HEK293 (cell line): ENCODE measurements around the gene ZBTB24.

Experiments
- GLI2 ChIP-seq: fragments of 450-650 bp; formaldehyde crosslinking; IDR thresholded peaks from 2 replicates; pipeline ENCODE4; 2017; ENCODE audit warnings: missing biosample characterization, missing genetic modification characterization, low read depth, borderline replicate concordance
- GLIS1 ChIP-seq: fragments of 450-650 bp; formaldehyde crosslinking; IDR thresholded peaks from 2 replicates; pipeline ENCODE4 v1.5.1; 2016; ENCODE audit warnings: missing biosample characterization, missing genetic modification characterization
- GLIS2 ChIP-seq: fragments of 450-650 bp; formaldehyde crosslinking; IDR thresholded peaks from 2 replicates; pipeline ENCODE4 v1.5.1; 2016; ENCODE audit warnings: missing biosample characterization, missing genetic modification characterization
- HIC1 ChIP-seq: fragments of 450-650 bp; formaldehyde crosslinking; IDR thresholded peaks from 2 replicates; pipeline ENCODE4 v1.5.1; 2016; ENCODE audit warnings: missing biosample characterization, missing genetic modification characterization
- KLF9 ChIP-seq: fragments of 450-650 bp; formaldehyde crosslinking; IDR thresholded peaks from 2 replicates; pipeline ENCODE4 v1.5.1; 2016; ENCODE audit warnings: missing biosample characterization, missing genetic modification characterization, low read depth
- RBAK ChIP-seq: fragments of 450-650 bp; formaldehyde crosslinking; IDR thresholded peaks from 2 replicates; pipeline ENCODE4 v1.5.1; 2016; ENCODE audit warnings: missing biosample characterization, missing genetic modification characterization
- SP2 ChIP-seq: fragments of 450-650 bp; formaldehyde crosslinking; IDR thresholded peaks from 2 replicates; pipeline ENCODE4 v1.5.1; 2016; ENCODE audit warnings: missing biosample characterization, missing genetic modification characterization
- SP3 ChIP-seq: fragments of 450-650 bp; formaldehyde crosslinking; IDR thresholded peaks from 2 replicates; pipeline ENCODE4 v1.5.1; 2016; ENCODE audit warnings: missing biosample characterization, missing genetic modification characterization
- TCF7L2 ChIP-seq: IDR thresholded peaks from 2 replicates; pipeline ENCODE4 v1.6.1; 2011; ENCODE audit warnings: low read depth, mild to moderate bottlenecking, inconsistent platforms, low read length, moderate library complexity, borderline replicate concordance
- TSHZ1 ChIP-seq: fragments of 450-650 bp; formaldehyde crosslinking; IDR thresholded peaks from 2 replicates; pipeline ENCODE4 v1.5.1; 2016; ENCODE audit warnings: missing biosample characterization, missing genetic modification characterization, borderline replicate concordance
- ZBTB10 ChIP-seq: fragments of 450-650 bp; formaldehyde crosslinking; IDR thresholded peaks from 2 replicates; pipeline ENCODE4 v1.5.1; 2016; ENCODE audit warnings: missing biosample characterization, missing genetic modification characterization
- ZBTB8A ChIP-seq: fragments of 450-650 bp; formaldehyde crosslinking; IDR thresholded peaks from 2 replicates; pipeline ENCODE4 v1.5.1; 2016; ENCODE audit warnings: missing biosample characterization, missing genetic modification characterization
- ZEB2 ChIP-seq: fragments of 450-650 bp; formaldehyde crosslinking; IDR thresholded peaks from 2 replicates; pipeline ENCODE4 v1.5.1; 2016; ENCODE audit warnings: missing biosample characterization, missing genetic modification characterization
- ZFP69B ChIP-seq: fragments of 450-650 bp; formaldehyde crosslinking; IDR thresholded peaks from 2 replicates; pipeline ENCODE4 v1.5.1; 2016; ENCODE audit warnings: missing biosample characterization, missing genetic modification characterization
- ZIC2 ChIP-seq: fragments of 450-650 bp; formaldehyde crosslinking; IDR thresholded peaks from 2 replicates; pipeline ENCODE4 v1.5.1; 2016; ENCODE audit warnings: missing biosample characterization, missing genetic modification characterization
- ZNF292 ChIP-seq: fragments of 450-650 bp; formaldehyde crosslinking; IDR thresholded peaks from 2 replicates; pipeline ENCODE4 v1.5.1; 2016; ENCODE audit warnings: low read depth, missing biosample characterization, missing genetic modification characterization, borderline replicate concordance
- ZNF335 ChIP-seq: fragments of 450-650 bp; formaldehyde crosslinking; conservative IDR thresholded peaks from 2 replicates; pipeline ENCODE4 v1.5.1; 2016; ENCODE audit warnings: missing biosample characterization, missing genetic modification characterization
- ZNF529 ChIP-seq: fragments of 450-650 bp; formaldehyde crosslinking; IDR thresholded peaks from 2 replicates; pipeline ENCODE4 v1.5.1; 2017; ENCODE audit warnings: missing genetic modification characterization, missing biosample characterization; ENCODE audit not compliant: insufficient replicate concordance
- ZNF561 ChIP-seq: fragments of 450-650 bp; IDR thresholded peaks from 2 replicates; pipeline ENCODE4 v1.5.1; 2018; ENCODE audit warnings: missing biosample characterization, missing genetic modification characterization, borderline replicate concordance
- ZNF76 ChIP-seq: fragments of 450-650 bp; formaldehyde crosslinking; IDR thresholded peaks from 2 replicates; pipeline ENCODE4; 2016; ENCODE audit warnings: low read depth, missing biosample characterization, missing genetic modification characterization, borderline replicate concordance
- ZNF843 ChIP-seq: fragments of 450-650 bp; formaldehyde crosslinking; IDR thresholded peaks from 2 replicates; pipeline ENCODE4 v1.5.1; 2016; ENCODE audit warnings: missing biosample characterization, missing genetic modification characterization
- TF ChIP-seq, protein P1 (sequence below): fragments of 450-650 bp; formaldehyde crosslinking; IDR thresholded peaks from 2 replicates; pipeline ENCODE4 v1.5.1; 2016; ENCODE audit warnings: missing biosample characterization, missing genetic modification characterization
- TF ChIP-seq, protein P2 (sequence below): fragments of 450-650 bp; formaldehyde crosslinking; optimal IDR thresholded peaks from 2 replicates; pipeline ENCODE3; 2016; ENCODE audit warnings: missing biosample characterization, mild to moderate bottlenecking, missing genetic modification characterization
- TF ChIP-seq, protein P3 (sequence below): fragments of 450-650 bp; formaldehyde crosslinking; IDR thresholded peaks from 2 replicates; pipeline ENCODE4 v1.5.1; 2017; ENCODE audit warnings: missing biosample characterization, missing genetic modification characterization
- TF ChIP-seq, protein P4 (sequence below): sonication (generic); formaldehyde crosslinking; IDR thresholded peaks from 2 replicates; pipeline ENCODE4 v1.8.1; 2022; ENCODE audit warnings: mild to moderate bottlenecking, moderate library complexity, missing genetic modification reagents

The ZBTB24 gene

GRCh38 chr6:109456111-109456583 is 26.9 kb downstream of the ZBTB24 start (continued):
- TF ChIP-seq, protein P1, sequence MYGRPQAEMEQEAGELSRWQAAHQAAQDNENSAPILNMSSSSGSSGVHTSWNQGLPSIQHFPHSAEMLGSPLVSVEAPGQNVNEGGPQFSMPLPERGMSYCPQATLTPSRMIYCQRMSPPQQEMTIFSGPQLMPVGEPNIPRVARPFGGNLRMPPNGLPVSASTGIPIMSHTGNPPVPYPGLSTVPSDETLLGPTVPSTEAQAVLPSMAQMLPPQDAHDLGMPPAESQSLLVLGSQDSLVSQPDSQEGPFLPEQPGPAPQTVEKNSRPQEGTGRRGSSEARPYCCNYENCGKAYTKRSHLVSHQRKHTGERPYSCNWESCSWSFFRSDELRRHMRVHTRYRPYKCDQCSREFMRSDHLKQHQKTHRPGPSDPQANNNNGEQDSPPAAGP (tag by site-specific recombination) = 0 out of 2 replicates have a peak, but pooled peaks have one; percentile 46
- TF ChIP-seq SP3 (tag by site-specific recombination) = peak; percentile 6
- peak; percentile 30; the same call in 1 of the 2 replicates for TF ChIP-seq GLIS1 (tag by site-specific recombination)
- TF ChIP-seq, protein P2, sequence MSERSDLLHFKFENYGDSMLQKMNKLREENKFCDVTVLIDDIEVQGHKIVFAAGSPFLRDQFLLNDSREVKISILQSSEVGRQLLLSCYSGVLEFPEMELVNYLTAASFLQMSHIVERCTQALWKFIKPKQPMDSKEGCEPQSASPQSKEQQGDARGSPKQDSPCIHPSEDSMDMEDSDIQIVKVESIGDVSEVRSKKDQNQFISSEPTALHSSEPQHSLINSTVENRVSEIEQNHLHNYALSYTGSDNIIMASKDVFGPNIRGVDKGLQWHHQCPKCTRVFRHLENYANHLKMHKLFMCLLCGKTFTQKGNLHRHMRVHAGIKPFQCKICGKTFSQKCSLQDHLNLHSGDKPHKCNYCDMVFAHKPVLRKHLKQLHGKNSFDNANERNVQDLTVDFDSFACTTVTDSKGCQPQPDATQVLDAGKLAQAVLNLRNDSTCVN (tag by site-specific recombination) = peak; percentile 33
- TF ChIP-seq KLF9 (tag by site-specific recombination) = peak; percentile 53
- TF ChIP-seq RBAK (tag by site-specific recombination) = no peak
- TF ChIP-seq SP2 = 0 out of 2 replicates have a peak, but pooled peaks have one; percentile 13
- no peak for TF ChIP-seq ZNF292 (tag by site-specific recombination)
- peak; percentile 86 for TF ChIP-seq GLIS2 (tag by site-specific recombination)
- peak; percentile 4; the same call in 1 of the 2 replicates for TF ChIP-seq ZNF561
- 0 out of 2 replicates have a peak, but pooled peaks have one; percentile 50 for TF ChIP-seq ZNF843 (tag by site-specific recombination)
- TF ChIP-seq, protein P3, sequence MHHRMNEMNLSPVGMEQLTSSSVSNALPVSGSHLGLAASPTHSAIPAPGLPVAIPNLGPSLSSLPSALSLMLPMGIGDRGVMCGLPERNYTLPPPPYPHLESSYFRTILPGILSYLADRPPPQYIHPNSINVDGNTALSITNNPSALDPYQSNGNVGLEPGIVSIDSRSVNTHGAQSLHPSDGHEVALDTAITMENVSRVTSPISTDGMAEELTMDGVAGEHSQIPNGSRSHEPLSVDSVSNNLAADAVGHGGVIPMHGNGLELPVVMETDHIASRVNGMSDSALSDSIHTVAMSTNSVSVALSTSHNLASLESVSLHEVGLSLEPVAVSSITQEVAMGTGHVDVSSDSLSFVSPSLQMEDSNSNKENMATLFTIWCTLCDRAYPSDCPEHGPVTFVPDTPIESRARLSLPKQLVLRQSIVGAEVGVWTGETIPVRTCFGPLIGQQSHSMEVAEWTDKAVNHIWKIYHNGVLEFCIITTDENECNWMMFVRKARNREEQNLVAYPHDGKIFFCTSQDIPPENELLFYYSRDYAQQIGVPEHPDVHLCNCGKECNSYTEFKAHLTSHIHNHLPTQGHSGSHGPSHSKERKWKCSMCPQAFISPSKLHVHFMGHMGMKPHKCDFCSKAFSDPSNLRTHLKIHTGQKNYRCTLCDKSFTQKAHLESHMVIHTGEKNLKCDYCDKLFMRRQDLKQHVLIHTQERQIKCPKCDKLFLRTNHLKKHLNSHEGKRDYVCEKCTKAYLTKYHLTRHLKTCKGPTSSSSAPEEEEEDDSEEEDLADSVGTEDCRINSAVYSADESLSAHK (tag by site-specific recombination) = 0 out of 2 replicates have a peak, but pooled peaks have one; percentile 17
- TF ChIP-seq HIC1 = peak; percentile 55
- peak; percentile 15; the same call in 1 of the 2 replicates for TF ChIP-seq ZBTB10 (tag by site-specific recombination)
- TF ChIP-seq TSHZ1 (tag by site-specific recombination) = no peak
- TF ChIP-seq GLI2 = no peak
- no peak for TF ChIP-seq ZNF529 (tag by site-specific recombination)
- TF ChIP-seq, protein P4, sequence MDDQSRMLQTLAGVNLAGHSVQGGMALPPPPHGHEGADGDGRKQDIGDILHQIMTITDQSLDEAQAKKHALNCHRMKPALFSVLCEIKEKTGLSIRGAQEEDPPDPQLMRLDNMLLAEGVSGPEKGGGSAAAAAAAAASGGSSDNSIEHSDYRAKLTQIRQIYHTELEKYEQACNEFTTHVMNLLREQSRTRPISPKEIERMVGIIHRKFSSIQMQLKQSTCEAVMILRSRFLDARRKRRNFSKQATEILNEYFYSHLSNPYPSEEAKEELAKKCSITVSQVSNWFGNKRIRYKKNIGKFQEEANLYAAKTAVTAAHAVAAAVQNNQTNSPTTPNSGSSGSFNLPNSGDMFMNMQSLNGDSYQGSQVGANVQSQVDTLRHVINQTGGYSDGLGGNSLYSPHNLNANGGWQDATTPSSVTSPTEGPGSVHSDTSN = 0 out of 2 replicates have a peak, but pooled peaks have one; percentile 41
- peak; percentile 43; the same call in 1 of the 2 replicates for TF ChIP-seq ZNF335 (tag by site-specific recombination)
- no peak for TF ChIP-seq TCF7L2
- no peak for TF ChIP-seq ZFP69B (tag by site-specific recombination)
- TF ChIP-seq ZBTB8A = peak; percentile 66
- 0 out of 2 replicates have a peak, but pooled peaks have one; percentile 42 for TF ChIP-seq ZNF76 (tag by site-specific recombination)
- TF ChIP-seq ZIC2 = peak; percentile 59
- TF ChIP-seq ZEB2 = peak; percentile 4
